Ecto neural progenitor cell (in vitro differentiated cells): ENCODE measurements around the gene RENBP.

Experiments
- DNase-seq: peaks from one replicate; pipeline ENCODE4 v3.0.0-alpha.2; 2018; ENCODE audit warnings: low spot score

The RENBP gene

DNA sequence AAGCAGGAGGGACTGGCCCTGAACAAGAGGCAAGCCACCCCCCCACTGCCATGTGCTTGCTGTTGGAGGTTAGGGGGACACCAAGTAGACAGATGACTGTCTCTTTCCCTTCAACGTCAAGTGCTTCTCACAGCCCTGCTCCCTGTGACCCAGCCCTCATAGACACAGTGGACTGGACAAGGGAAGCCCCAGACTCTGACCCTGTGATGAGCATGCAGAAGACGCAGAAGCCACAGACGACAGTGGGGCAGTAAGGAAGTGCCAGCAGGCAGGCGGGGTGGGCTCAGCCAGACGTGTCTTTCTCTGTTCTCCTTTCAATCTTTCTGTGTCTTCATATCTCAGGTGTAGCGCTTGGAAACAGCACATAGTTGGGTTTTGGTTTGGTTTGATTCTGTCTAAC lies 56.1 kb downstream of the RENBP start:
- DNase-seq = no peak

DNA sequence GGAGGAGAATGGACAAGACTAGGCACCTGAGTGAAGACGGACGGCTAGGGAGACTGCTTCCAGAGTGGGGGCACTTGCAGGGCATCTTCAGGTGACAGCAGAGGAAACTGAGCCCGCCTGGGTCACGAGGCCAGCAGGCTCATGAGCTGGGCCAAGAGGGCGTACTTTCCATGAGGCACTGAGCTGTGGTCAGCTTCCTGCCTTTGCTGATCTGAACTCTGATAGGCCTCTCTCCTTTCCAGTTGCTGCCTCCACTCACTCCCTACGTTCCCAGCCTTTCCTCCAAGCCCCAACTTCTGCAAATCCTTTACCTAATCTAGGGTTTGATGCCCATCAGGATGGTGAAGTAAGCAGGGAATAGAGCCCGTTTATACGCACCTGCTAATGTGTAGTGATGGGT lies 57.1 kb downstream of the RENBP start:
- DNase-seq = no peak

DNA sequence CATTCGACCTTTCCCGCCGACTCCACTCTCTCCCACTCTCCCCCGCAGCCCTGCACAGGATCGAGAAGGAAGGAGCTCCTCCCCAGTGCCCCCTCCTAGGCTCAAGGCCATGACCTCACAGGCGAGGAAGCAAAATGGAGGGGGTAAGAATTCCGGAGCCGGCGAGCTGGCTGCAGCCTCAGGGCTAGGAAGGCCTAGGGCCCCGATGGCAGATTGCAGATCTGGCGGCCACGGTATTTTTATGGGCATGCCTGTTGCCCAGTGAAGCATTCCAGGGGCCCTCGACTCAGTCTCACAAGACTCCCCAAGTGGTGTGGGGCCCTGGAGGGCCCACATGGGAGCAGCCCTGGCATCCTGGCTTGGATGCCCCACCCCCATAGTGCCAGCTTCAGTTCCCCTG lies 57.5 kb downstream of the RENBP start:
- no peak for DNase-seq

DNA sequence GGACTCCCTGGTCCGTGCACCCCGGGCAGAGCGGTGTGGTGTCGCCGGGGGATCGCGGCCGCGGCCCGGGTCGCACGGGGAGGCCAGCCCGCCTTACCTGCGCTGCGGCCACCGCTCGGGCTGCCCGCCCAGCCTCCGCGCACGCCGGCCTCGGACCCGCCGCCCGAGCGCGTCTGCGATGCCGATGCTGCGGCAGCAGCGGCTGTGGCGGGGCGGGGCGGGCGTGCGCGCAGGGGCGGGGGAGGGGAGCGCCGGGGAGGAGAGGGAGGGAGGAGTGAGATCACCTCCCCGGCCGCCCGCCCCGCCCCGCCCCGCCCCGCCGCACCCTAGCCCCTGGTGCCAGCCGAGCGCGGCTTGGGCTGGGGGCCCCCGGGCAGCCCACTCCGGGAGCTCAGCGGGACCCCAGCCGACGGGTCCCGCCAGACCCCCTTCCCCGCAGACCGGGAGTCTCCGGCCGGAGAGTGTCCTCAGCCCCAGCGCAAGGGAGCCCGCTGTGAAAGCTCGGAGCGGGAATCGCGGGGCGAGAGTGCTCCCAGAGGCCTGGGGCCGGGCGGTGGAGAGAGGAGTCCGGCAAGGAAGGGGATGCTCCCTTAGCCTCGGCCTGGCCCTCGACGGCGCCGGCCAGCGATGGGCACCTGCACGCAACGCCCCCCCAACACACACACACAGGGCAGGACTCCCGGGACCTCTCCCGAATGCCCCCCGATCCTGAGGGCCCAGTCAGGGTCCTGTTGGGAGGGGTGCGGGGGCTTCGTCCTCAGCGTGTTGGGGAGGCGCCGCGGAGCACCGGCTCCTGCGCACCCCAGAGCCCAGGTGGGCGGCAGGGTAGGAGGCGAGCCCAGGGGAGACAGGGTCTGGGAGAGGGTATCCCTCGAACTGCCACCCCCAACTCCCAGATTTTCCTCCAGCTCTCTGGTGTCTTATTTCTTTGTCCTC lies 58.2 kb downstream of the RENBP start, which contains the start of gene L1CAM:
TSS of gene L1CAM (minus strand) at position 206 of the 936 bp plus-strand sequence. CDS start 10,337 bp downstream, outside the sequence.
- DNase-seq = no peak
